Mammary microvascular endothelial cell (primary cell): Measurements from ENCODE around the gene HIGD1C. TPM values are rescaled to one million over a fixed set of nuclear protein-coding genes. Genes with fewer than 3 reads are reported as not detected.

Experiments used
- total RNA-seq: library from RNA; depleted of rRNA; stranded (reverse); fragments of >200 nt; gene quantifications from 2 replicates; pipeline ENCODE4 v1.2.3, GENCODE V29; 2015

The HIGD1C gene
- not detected in 2 replicates for total RNA-seq

DNA sequence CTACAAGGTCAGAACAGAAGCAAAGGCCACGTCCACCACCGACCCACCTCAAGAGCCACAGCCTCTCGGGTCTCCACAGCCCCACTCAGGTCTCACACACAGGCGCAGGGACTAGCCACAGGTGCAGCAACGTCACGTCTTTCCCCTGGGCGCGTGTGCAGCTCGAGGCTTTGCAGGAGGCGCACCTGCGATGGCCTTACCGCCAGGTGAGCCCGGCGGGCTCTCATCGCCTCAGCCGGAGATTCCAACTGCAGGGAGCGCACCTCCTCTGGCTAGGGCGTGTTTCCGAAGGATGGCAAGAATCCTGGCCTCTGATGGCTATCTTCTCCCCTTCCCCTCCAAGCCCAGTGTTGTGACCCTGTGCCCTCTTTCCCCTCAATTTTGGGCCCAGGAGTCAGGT, at the start of gene HIGD1C:
TSS of gene HIGD1C (plus strand) at position 35 of the 400 bp plus-strand sequence. CDS start 1,455 bp downstream, outside the sequence.

Other genes starting within 250 kb of the HIGD1C start
- gene ATF1, start 188.4 kb upstream of the HIGD1C start, total RNA-seq: 14.0 and 15.5 TPM in 2 replicates
- not detected in 2 replicates for gene TMPRSS12, start 109.6 kb upstream of the HIGD1C start, total RNA-seq
- gene SLC11A2, start 73.8 kb downstream of the HIGD1C start, total RNA-seq: 20.5 and 23.7 TPM in 2 replicates
- gene LETMD1, start 95.8 kb downstream of the HIGD1C start, total RNA-seq: 15.1 and 15.3 TPM in 2 replicates
- 15.0 and 19.2 TPM in 2 replicates for gene CSRNP2, start 131.1 kb downstream of the HIGD1C start, total RNA-seq
- 8.3 and 9.5 TPM in 2 replicates for gene TFCP2, start 220.6 kb downstream of the HIGD1C start, total RNA-seq